ENCODE results near the gene CYTH1. TPM values are rescaled to one million over a fixed set of nuclear protein-coding genes. Genes with fewer than 3 reads are reported as not detected.

Gene CYTH1
- total RNA-seq, 1 experiment from 2014 or later: 29.6 TPM

DNA sequence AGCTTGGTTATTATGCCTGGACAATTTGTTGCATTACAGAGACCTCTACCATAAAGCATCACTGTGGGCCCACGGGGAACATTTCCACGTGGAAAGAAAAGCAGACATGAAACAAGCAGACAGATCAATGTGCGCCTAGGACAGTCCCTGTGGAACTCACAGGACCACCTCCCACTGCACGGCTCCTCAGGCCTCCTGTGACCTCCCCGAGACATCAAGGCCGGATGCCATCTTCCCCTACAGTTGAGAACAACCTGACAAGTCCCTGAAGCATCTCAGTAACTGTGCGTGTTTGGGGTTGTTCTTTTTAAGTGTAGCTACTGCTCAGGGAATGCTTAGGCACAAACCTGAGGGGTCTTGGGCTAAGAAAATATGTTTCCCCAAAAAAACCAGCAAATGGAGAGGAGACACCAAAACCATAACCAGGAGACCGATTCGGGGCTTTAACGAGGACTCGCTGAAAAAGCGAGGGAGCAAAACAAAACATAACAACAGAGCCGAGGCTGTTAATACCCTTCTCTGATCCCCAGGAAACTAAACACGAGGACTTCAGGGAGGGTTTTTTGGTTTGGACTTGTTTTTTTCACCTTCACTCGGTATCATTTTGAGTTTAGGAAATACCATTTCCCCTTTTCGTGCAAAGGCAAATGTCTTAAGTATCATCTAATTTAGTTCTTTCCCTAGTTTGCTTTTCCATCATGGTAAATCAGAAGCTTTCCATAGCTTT lies 87.1 kb downstream of the CYTH1 start:
- intact Hi-C loops (cut with micrococcal nuclease; ENCODE audit: unreplicated experiment): no loop called here
- Mint-ChIP-seq H3K36me3 (ENCODE audit: insufficient read depth, unreplicated experiment) (peaks cover 3% of the 10 kb centered on the region), H3K4me1 (ENCODE audit: low read depth, unreplicated experiment) (no peaks in the 10 kb centered on the region), H3K27ac (ENCODE audit: unreplicated experiment) (no peak overlapping the region), H3K4me3 (ENCODE audit: unreplicated experiment) (no peak overlapping the region), H3K9me3 (ENCODE audit: unreplicated experiment) (no peaks in the 10 kb centered on the region), H3K27me3 (ENCODE audit: insufficient read depth, unreplicated experiment) (no peaks in the 10 kb centered on the region)
- TF ChIP-seq, protein P1, sequence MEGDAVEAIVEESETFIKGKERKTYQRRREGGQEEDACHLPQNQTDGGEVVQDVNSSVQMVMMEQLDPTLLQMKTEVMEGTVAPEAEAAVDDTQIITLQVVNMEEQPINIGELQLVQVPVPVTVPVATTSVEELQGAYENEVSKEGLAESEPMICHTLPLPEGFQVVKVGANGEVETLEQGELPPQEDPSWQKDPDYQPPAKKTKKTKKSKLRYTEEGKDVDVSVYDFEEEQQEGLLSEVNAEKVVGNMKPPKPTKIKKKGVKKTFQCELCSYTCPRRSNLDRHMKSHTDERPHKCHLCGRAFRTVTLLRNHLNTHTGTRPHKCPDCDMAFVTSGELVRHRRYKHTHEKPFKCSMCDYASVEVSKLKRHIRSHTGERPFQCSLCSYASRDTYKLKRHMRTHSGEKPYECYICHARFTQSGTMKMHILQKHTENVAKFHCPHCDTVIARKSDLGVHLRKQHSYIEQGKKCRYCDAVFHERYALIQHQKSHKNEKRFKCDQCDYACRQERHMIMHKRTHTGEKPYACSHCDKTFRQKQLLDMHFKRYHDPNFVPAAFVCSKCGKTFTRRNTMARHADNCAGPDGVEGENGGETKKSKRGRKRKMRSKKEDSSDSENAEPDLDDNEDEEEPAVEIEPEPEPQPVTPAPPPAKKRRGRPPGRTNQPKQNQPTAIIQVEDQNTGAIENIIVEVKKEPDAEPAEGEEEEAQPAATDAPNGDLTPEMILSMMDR (IDR thresholded peaks at IDR 0.05; ENCODE audit: insufficient read depth in 1 of 2, low read depth in 1 of 2, low read length in 1 of 2, severe bottlenecking in 1 of 2, unreplicated experiment in 1 of 2): no peak
- no peaks in the 10 kb centered on the region; the same call in 1 of the 2 replicates for H3K9me3 ChIP-seq
- no peaks in the 10 kb centered on the region for H3K27me3 ChIP-seq (replicated peaks; ENCODE audit: control insufficient read depth, insufficient read depth, low read length)
- H3K4me3 ChIP-seq (ENCODE audit: low read depth, low read length): no peak overlapping the region
- no TSS peak for BruUV-seq (replicated peaks)
- H3K36me3 ChIP-seq (ENCODE audit: control insufficient read depth, insufficient read depth, low read length): peaks cover 1% of the 10 kb centered on the region; the same call in 1 of the 2 replicates
- ChIA-PET POLR2A (no interaction called here), CTCF (no interaction called here)
- no peak for DNase-seq
- no peaks in the 10 kb centered on the region for H3K4me1 ChIP-seq

DNA sequence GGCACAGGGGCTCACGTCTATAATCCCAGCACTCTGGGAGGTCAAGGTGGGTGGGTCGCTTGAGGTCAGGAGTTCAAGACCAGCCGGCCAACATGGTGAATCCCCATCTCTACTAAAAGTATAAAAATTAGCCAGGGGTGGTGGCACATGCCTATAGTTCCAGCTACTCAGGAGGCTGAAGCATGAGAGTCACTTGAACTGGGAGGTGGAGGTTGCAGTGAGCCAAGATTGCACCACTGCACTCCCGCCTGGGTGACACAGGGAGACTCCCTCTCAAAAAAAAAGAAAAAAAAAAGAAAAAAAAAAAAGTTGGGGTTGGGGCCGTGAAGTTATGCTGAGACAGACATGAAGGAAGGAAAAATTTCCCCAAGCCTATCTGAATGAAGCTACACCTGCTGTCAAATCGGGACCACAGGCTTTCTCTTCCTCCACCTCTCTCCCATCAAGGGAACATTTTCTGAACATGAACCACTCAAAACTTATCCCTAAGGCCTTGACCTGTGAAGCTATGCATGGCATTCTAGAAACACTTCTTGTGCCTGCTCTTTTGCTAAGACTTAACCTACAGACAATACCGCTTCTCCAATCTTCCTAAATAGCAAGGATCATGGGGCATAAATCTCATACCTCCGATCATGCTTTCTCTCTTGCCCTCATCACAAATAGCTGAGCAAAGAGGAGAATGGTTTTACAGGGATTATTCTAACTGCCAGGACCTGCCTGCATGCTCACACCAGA lies 88.6 kb downstream of the CYTH1 start:
- CTCF ChIA-PET: no interaction called here
- intact Hi-C loops (cut with micrococcal nuclease; ENCODE audit: unreplicated experiment): no loop called here
- Mint-ChIP-seq H3K36me3 (ENCODE audit: insufficient read depth, unreplicated experiment) (peaks cover 6% of the 10 kb centered on the region), H3K27me3 (ENCODE audit: insufficient read depth, unreplicated experiment) (no peaks in the 10 kb centered on the region), H3K4me3 (ENCODE audit: unreplicated experiment) (no peak overlapping the region), H3K4me1 (ENCODE audit: low read depth, unreplicated experiment) (no peaks in the 10 kb centered on the region), H3K27ac (ENCODE audit: unreplicated experiment) (no peak overlapping the region), H3K9me3 (ENCODE audit: unreplicated experiment) (no peaks in the 10 kb centered on the region)
- POLR2A ChIA-PET: no interaction called here
- no TSS peak for BruUV-seq (replicated peaks)
- H3K4me1 ChIP-seq: no peaks in the 10 kb centered on the region
- H3K36me3 ChIP-seq (ENCODE audit: control insufficient read depth, insufficient read depth, low read length): peaks cover 1% of the 10 kb centered on the region; the same call in 1 of the 2 replicates
- H3K4me3 ChIP-seq (ENCODE audit: low read depth, low read length): no peak overlapping the region
- TF ChIP-seq, protein P1 (IDR thresholded peaks at IDR 0.05; ENCODE audit: insufficient read depth in 1 of 2, low read depth in 1 of 2, low read length in 1 of 2, severe bottlenecking in 1 of 2, unreplicated experiment in 1 of 2): no peak
- H3K27me3 ChIP-seq (replicated peaks; ENCODE audit: control insufficient read depth, insufficient read depth, low read length): no peaks in the 10 kb centered on the region
- no peaks in the 10 kb centered on the region; the same call in 1 of the 2 replicates for H3K9me3 ChIP-seq
- no peak for DNase-seq

DNA sequence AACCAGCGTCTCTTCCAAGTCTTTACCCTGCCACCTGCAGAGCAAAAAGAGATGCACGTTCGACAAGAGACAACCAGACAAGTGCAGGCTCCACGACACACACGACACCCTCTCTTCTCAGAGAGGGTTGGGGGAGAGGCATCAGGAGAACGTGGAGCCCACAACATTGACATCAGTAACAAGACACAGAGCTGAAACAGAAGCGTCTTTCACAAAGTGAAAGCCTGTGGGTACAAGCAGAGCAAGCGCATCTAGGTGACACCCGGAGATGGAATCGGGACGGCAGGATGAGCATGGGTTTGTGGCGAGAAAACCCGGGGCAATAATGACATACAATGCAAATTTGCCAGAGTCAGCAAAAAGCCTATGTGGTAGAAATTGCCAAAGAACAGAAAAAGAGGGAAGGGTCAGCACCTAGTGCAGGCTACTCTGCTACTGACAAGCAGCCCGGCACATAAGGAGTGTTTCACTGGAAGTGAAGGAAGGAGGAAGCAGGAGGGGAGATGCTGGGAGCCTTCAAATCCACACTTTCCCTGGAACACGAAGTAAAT lies 89.5 kb downstream of the CYTH1 start:
- Mint-ChIP-seq H3K27me3 (ENCODE audit: insufficient read depth, unreplicated experiment) (no peaks in the 10 kb centered on the region), H3K27ac (ENCODE audit: unreplicated experiment) (no peak overlapping the region), H3K4me3 (ENCODE audit: unreplicated experiment) (no peak overlapping the region), H3K9me3 (ENCODE audit: unreplicated experiment) (no peaks in the 10 kb centered on the region), H3K36me3 (ENCODE audit: insufficient read depth, unreplicated experiment) (peaks cover 6% of the 10 kb centered on the region), H3K4me1 (ENCODE audit: low read depth, unreplicated experiment) (no peaks in the 10 kb centered on the region)
- H3K36me3 ChIP-seq (ENCODE audit: control insufficient read depth, insufficient read depth, low read length): peaks cover under 1% of the 10 kb centered on the region; the same call in 1 of the 2 replicates
- TF ChIP-seq, protein P1 (IDR thresholded peaks at IDR 0.05; ENCODE audit: insufficient read depth in 1 of 2, low read depth in 1 of 2, low read length in 1 of 2, severe bottlenecking in 1 of 2, unreplicated experiment in 1 of 2): no peak
- POLR2A ChIA-PET: no interaction called here
- no peaks in the 10 kb centered on the region for H3K4me1 ChIP-seq
- intact Hi-C loops (cut with micrococcal nuclease; ENCODE audit: unreplicated experiment): no loop called here
- no peak overlapping the region for H3K4me3 ChIP-seq (ENCODE audit: low read depth, low read length)
- no TSS peak for BruUV-seq (replicated peaks)
- no peak for DNase-seq
- CTCF ChIA-PET: no interaction called here
- no peaks in the 10 kb centered on the region for H3K27me3 ChIP-seq (replicated peaks; ENCODE audit: control insufficient read depth, insufficient read depth, low read length)
- H3K9me3 ChIP-seq: no peaks in the 10 kb centered on the region; the same call in 1 of the 2 replicates
